Measurements from ENCODE around the gene RNF125.

The RNF125 gene

GRCh38 chr18:32021756-32022564 is 3.3 kb downstream of the RNF125 start:
- no peak for DNase-seq
- no CpG with 5 or more reads among the region's 2 CpGs for WGBS (ENCODE audit: insufficient coverage)
- H3K36me3 ChIP-seq (ENCODE audit: control insufficient read depth in 4 of 4, insufficient read depth in 4 of 4, low read length in 3 of 4), result peaks cover 0 to 5% (median 2%) of the 10 kb centered on the region in 4 experiments
- peak overlapping the region in 4 of 7 experiments; percentile 10 to 52 (median 32) for H3K4me3 ChIP-seq (ENCODE audit: control insufficient read depth in 1 of 7, extremely low read depth in 1 of 7, insufficient read depth in 4 of 7, low read depth in 2 of 7, low read length in 6 of 7)
- H3K9me3 ChIP-seq (ENCODE audit: control extremely low read depth in 1 of 5, control insufficient read depth in 4 of 5, insufficient read depth in 2 of 5, low read depth in 1 of 5, low read length in 4 of 5), result no peaks in the 10 kb centered on the region
- peak overlapping the region in 1 of 2 experiments; percentile 64 for H3K27ac ChIP-seq (ENCODE audit: insufficient read depth in 1 of 2, low read depth in 1 of 2, low read length in 2 of 2, poor library complexity in 1 of 2, severe bottlenecking in 2 of 2)
- no peaks in the 10 kb centered on the region for H3K27me3 ChIP-seq (replicated peaks in 2 of 5; ENCODE audit: control insufficient read depth in 4 of 5, insufficient read depth in 5 of 5, low read length in 4 of 5)
- CTCF ChIA-PET, result interaction anchor here (1.1 to 2.1 kb wide), 7 partner anchors 11 to 79 kb away, joined by 3 to 7 read pairs (median 6); partner anchors contain the start of gene TRAPPC8
- peaks cover 20 to 63% (median 55%) of the 10 kb centered on the region in 4 experiments for H3K4me1 ChIP-seq (ENCODE audit: control extremely low read depth in 1 of 4, control insufficient read depth in 4 of 4, insufficient read depth in 4 of 4, low read length in 3 of 4)
- POLR2A ChIA-PET, result interaction anchor here (0.6 kb wide), 1 partner anchor 38 kb away, joined by 3 read pairs; no protein-coding TSS in a partner anchor

GRCh38 chr18:32025744-32026143 is 7.1 kb downstream of the RNF125 start:
- no peak overlapping the region for H3K27ac ChIP-seq (ENCODE audit: insufficient read depth in 1 of 2, low read depth in 1 of 2, low read length in 2 of 2, poor library complexity in 1 of 2, severe bottlenecking in 2 of 2)
- CTCF ChIA-PET, result interaction anchor here (0.7 to 3.3 kb wide), 3 partner anchors 17 to 48 kb away, joined by 3 to 8 read pairs (median 4); no protein-coding TSS in a partner anchor
- peaks cover 19 to 59% (median 35%) of the 10 kb centered on the region in 4 experiments for H3K4me1 ChIP-seq (ENCODE audit: control extremely low read depth in 1 of 4, control insufficient read depth in 4 of 4, insufficient read depth in 4 of 4, low read length in 3 of 4)
- WGBS (ENCODE audit: insufficient coverage), result no CpG with 5 or more reads among the region's 2 CpGs
- no peaks in the 10 kb centered on the region for H3K27me3 ChIP-seq (replicated peaks in 2 of 5; ENCODE audit: control insufficient read depth in 4 of 5, insufficient read depth in 5 of 5, low read length in 4 of 5)
- no peaks in the 10 kb centered on the region for H3K9me3 ChIP-seq (ENCODE audit: control extremely low read depth in 1 of 5, control insufficient read depth in 4 of 5, insufficient read depth in 2 of 5, low read depth in 1 of 5, low read length in 4 of 5)
- POLR2A ChIA-PET, result no interaction called here
- DNase-seq, result peak in 2 of 3 donors; percentile 39 to 54
- peak overlapping the region in 1 of 7 experiments; percentile 61 for H3K4me3 ChIP-seq (ENCODE audit: control insufficient read depth in 1 of 7, extremely low read depth in 1 of 7, insufficient read depth in 4 of 7, low read depth in 2 of 7, low read length in 6 of 7)
- H3K36me3 ChIP-seq (ENCODE audit: control insufficient read depth in 4 of 4, insufficient read depth in 4 of 4, low read length in 3 of 4), result peaks cover 0 to 10% (median 3%) of the 10 kb centered on the region in 4 experiments

GRCh38 chr18:32026491-32027086 is 8.0 kb downstream of the RNF125 start:
- 49% methylated on average over 3 of the region's 4 CpGs for WGBS (ENCODE audit: insufficient coverage)
- POLR2A ChIA-PET, result interaction anchor here (0.6 kb wide), 1 partner anchor 59 kb away, joined by 3 read pairs; no protein-coding TSS in a partner anchor

GRCh38 chr18:32029558-32029957 is 10.9 kb downstream of the RNF125 start:
- Histone ChIP-seq H3K36me3 (ENCODE audit: control insufficient read depth in 4 of 4, insufficient read depth in 4 of 4, low read length in 3 of 4) (peaks cover 0 to 27% (median 5%) of the 10 kb centered on the region in 4 experiments), H3K9me3 (ENCODE audit: control extremely low read depth in 1 of 5, control insufficient read depth in 4 of 5, insufficient read depth in 2 of 5, low read depth in 1 of 5, low read length in 4 of 5) (no peaks in the 10 kb centered on the region), H3K27ac (ENCODE audit: insufficient read depth in 1 of 2, low read depth in 1 of 2, low read length in 2 of 2, poor library complexity in 1 of 2, severe bottlenecking in 2 of 2) (no peak overlapping the region), H3K4me1 (ENCODE audit: control extremely low read depth in 1 of 4, control insufficient read depth in 4 of 4, insufficient read depth in 4 of 4, low read length in 3 of 4) (peaks cover 9 to 48% (median 26%) of the 10 kb centered on the region in 4 experiments), H3K4me3 (ENCODE audit: control insufficient read depth in 1 of 7, extremely low read depth in 1 of 7, insufficient read depth in 4 of 7, low read depth in 2 of 7, low read length in 6 of 7) (no peak overlapping the region), H3K27me3 (replicated peaks in 2 of 5; ENCODE audit: control insufficient read depth in 4 of 5, insufficient read depth in 5 of 5, low read length in 4 of 5) (no peaks in the 10 kb centered on the region)
- ChIA-PET CTCF (interaction anchor here (0.8 to 1.3 kb wide), 3 partner anchors 11 to 87 kb away, joined by 3 to 6 read pairs (median 3); partner anchors contain the start of genes RNF125 and TRAPPC8), POLR2A (no interaction called here)
- WGBS (ENCODE audit: insufficient coverage), result 11% methylated on average over 1 of the region's 1 CpG
- DNase-seq, result no peak

More at GRCh38 chr18:32026491-32027086, 8.0 kb downstream of the RNF125 start:
- no peaks in the 10 kb centered on the region for H3K27me3 ChIP-seq (replicated peaks in 2 of 5; ENCODE audit: control insufficient read depth in 4 of 5, insufficient read depth in 5 of 5, low read length in 4 of 5)
- no peak for DNase-seq
- CTCF ChIA-PET, result interaction anchor here (1.1 to 3.3 kb wide), 7 partner anchors 8 to 47 kb away, joined by 3 to 8 read pairs (median 5); partner anchors contain the start of gene RNF125
- peak overlapping the region in 5 of 7 experiments; percentile 0 to 61 (median 48) for H3K4me3 ChIP-seq (ENCODE audit: control insufficient read depth in 1 of 7, extremely low read depth in 1 of 7, insufficient read depth in 4 of 7, low read depth in 2 of 7, low read length in 6 of 7)
- H3K27ac ChIP-seq (ENCODE audit: insufficient read depth in 1 of 2, low read depth in 1 of 2, low read length in 2 of 2, poor library complexity in 1 of 2, severe bottlenecking in 2 of 2), result peak overlapping the region in 1 of 2 experiments; percentile 37
- H3K9me3 ChIP-seq (ENCODE audit: control extremely low read depth in 1 of 5, control insufficient read depth in 4 of 5, insufficient read depth in 2 of 5, low read depth in 1 of 5, low read length in 4 of 5), result no peaks in the 10 kb centered on the region
- peaks cover 0 to 16% (median 6%) of the 10 kb centered on the region in 4 experiments for H3K36me3 ChIP-seq (ENCODE audit: control insufficient read depth in 4 of 4, insufficient read depth in 4 of 4, low read length in 3 of 4)
- peaks cover 16 to 52% (median 33%) of the 10 kb centered on the region in 4 experiments for H3K4me1 ChIP-seq (ENCODE audit: control extremely low read depth in 1 of 4, control insufficient read depth in 4 of 4, insufficient read depth in 4 of 4, low read length in 3 of 4)

- ChIA-PET POLR2A (no interaction called here), CTCF (interaction anchor here (1.4 to 2.5 kb wide), 2 partner anchors 10 to 13 kb away, joined by 4 to 6 read pairs; no protein-coding TSS in a partner anchor)
- no peak overlapping the region for H3K27ac ChIP-seq (ENCODE audit: insufficient read depth in 1 of 2, low read depth in 1 of 2, low read length in 2 of 2, poor library complexity in 1 of 2, severe bottlenecking in 2 of 2)
- H3K27me3 ChIP-seq (replicated peaks in 2 of 5; ENCODE audit: control insufficient read depth in 4 of 5, insufficient read depth in 5 of 5, low read length in 4 of 5), result no peaks in the 10 kb centered on the region
- no peak overlapping the region for H3K4me3 ChIP-seq (ENCODE audit: control insufficient read depth in 1 of 7, extremely low read depth in 1 of 7, insufficient read depth in 4 of 7, low read depth in 2 of 7, low read length in 6 of 7)
- WGBS (ENCODE audit: insufficient coverage), result 86% methylated on average over 5 of the region's 9 CpGs
- no peaks in the 10 kb centered on the region for H3K9me3 ChIP-seq (ENCODE audit: control extremely low read depth in 1 of 5, control insufficient read depth in 4 of 5, insufficient read depth in 2 of 5, low read depth in 1 of 5, low read length in 4 of 5)
- peaks cover 2 to 40% (median 12%) of the 10 kb centered on the region in 4 experiments for H3K36me3 ChIP-seq (ENCODE audit: control insufficient read depth in 4 of 4, insufficient read depth in 4 of 4, low read length in 3 of 4)
- no peak for DNase-seq
- H3K4me1 ChIP-seq (ENCODE audit: control extremely low read depth in 1 of 4, control insufficient read depth in 4 of 4, insufficient read depth in 4 of 4, low read length in 3 of 4), result peaks cover 0 to 35% (median 8%) of the 10 kb centered on the region in 4 experiments
Measured at GRCh38 chr18:32032609-32033008, 14.0 kb downstream of the RNF125 start.

- H3K27ac ChIP-seq (ENCODE audit: insufficient read depth in 1 of 2, low read depth in 1 of 2, low read length in 2 of 2, poor library complexity in 1 of 2, severe bottlenecking in 2 of 2), result no peak overlapping the region
- POLR2A ChIA-PET, result no interaction called here
- WGBS (ENCODE audit: insufficient coverage), result 100% methylated on average over 4 of the region's 5 CpGs
Measured at GRCh38 chr18:32036506-32037180, 18.0 kb downstream of the RNF125 start.

More at GRCh38 chr18:32036506-32037180, 18.0 kb downstream of the RNF125 start:
- Histone ChIP-seq H3K4me3 (ENCODE audit: control insufficient read depth in 1 of 7, extremely low read depth in 1 of 7, insufficient read depth in 4 of 7, low read depth in 2 of 7, low read length in 6 of 7) (no peak overlapping the region), H3K36me3 (ENCODE audit: control insufficient read depth in 4 of 4, insufficient read depth in 4 of 4, low read length in 3 of 4) (peaks cover 8 to 44% (median 20%) of the 10 kb centered on the region in 4 experiments), H3K9me3 (ENCODE audit: control extremely low read depth in 1 of 5, control insufficient read depth in 4 of 5, insufficient read depth in 2 of 5, low read depth in 1 of 5, low read length in 4 of 5) (no peaks in the 10 kb centered on the region), H3K27me3 (replicated peaks in 2 of 5; ENCODE audit: control insufficient read depth in 4 of 5, insufficient read depth in 5 of 5, low read length in 4 of 5) (no peaks in the 10 kb centered on the region), H3K4me1 (ENCODE audit: control extremely low read depth in 1 of 4, control insufficient read depth in 4 of 4, insufficient read depth in 4 of 4, low read length in 3 of 4) (peaks cover 9 to 45% (median 28%) of the 10 kb centered on the region in 4 experiments)
- no peak for DNase-seq
- CTCF ChIA-PET, result interaction anchor here (0.6 to 4.6 kb wide), 4 partner anchors 10 to 49 kb away, joined by 3 to 21 read pairs (median 4); partner anchors contain the start of gene RNF125
